ENCODE results near the gene BRD4. TPM values are rescaled to one million over a fixed set of nuclear protein-coding genes. Genes with fewer than 3 reads are reported as not detected.
A peak's percentile ranks its signal among the peaks of the same experiment; 100 is the strongest.

Gene BRD4
- total RNA-seq, 1 experiment from 2014 or later, result 144 TPM

GRCh38 chr19:15317392-15318071 is 14.8 kb downstream of the BRD4 start:
- H2AK5ac ChIP-seq (ENCODE audit: insufficient read length, low read length), result no peak overlapping the region
- no peaks in the 10 kb centered on the region for H3K9me3 ChIP-seq (ENCODE audit: control insufficient read depth, low read depth, low read length)
- no peak overlapping the region for H4K5ac ChIP-seq (ENCODE audit: insufficient read length, low read depth, low read length)
- H3K56ac ChIP-seq (ENCODE audit: insufficient read length, low read depth, low read length), result no peak overlapping the region
- no peak overlapping the region for H2BK5ac ChIP-seq (ENCODE audit: insufficient read length, low read length)
- H3K79me2 ChIP-seq (ENCODE audit: insufficient read depth, low read length), result peaks cover 87% of the 10 kb centered on the region
- H3K14ac ChIP-seq (ENCODE audit: insufficient read depth, low read length), result no peak overlapping the region
- Mint-ChIP-seq H3K9me3 (no peaks in the 10 kb centered on the region), H3K27me3 (ENCODE audit: low read depth) (no peaks in the 10 kb centered on the region), H3K36me3 (ENCODE audit: insufficient read depth in 1 of 3, low read depth in 3 of 3) (peaks cover 0 to 5% (median 4%) of the 10 kb centered on the region in 3 experiments; a peak in 3 of 7 replicates), H3K27ac (peak overlapping the region in 2 of 3 experiments; percentile 42 to 73; a peak in 3 of 7 replicates), H3K4me1 (peaks cover 56 to 57% of the 10 kb centered on the region in 2 experiments), H3K4me3 (no peak overlapping the region)
- H3K23me2 ChIP-seq (ENCODE audit: insufficient read length, low read depth, low read length, poor library complexity, severe bottlenecking), result no peaks in the 10 kb centered on the region
- no peak overlapping the region for H4K8ac ChIP-seq (replicated peaks; ENCODE audit: insufficient read length, low read depth, low read length)
- DNase-seq, result no peak
- WGBS (ENCODE audit: extremely low coverage, insufficient read length, low lambda C conversion rate), result no CpG with 5 or more reads among the region's 3 CpGs
- H3K4ac ChIP-seq (ENCODE audit: low read depth, low read length), result no peak overlapping the region
- no peak overlapping the region for H2BK120ac ChIP-seq (ENCODE audit: low read depth, low read length, poor library complexity, severe bottlenecking)
- no peak for TF ChIP-seq CTCF (conservative IDR thresholded peaks at IDR 0.05)
- H2BK12ac ChIP-seq (ENCODE audit: insufficient read length, low read depth, low read length), result no peak overlapping the region
- no peak overlapping the region for H3T11ph ChIP-seq (ENCODE audit: low read length)
- no peak overlapping the region for H3K18ac ChIP-seq (ENCODE audit: insufficient read length, low read depth, low read length)
- no peak overlapping the region for H3K4me2 ChIP-seq (ENCODE audit: insufficient read depth, insufficient read length, low read length)
- H2BK15ac ChIP-seq (ENCODE audit: low read depth, low read length), result no peak overlapping the region
- peaks cover 4% of the 10 kb centered on the region; the same call in 1 of the 2 replicates for H3K4me1 ChIP-seq (ENCODE audit: insufficient read depth, low read length)
- no peaks in the 10 kb centered on the region for H3K79me1 ChIP-seq (ENCODE audit: insufficient read depth, low read depth, low read length, poor library complexity, severe bottlenecking)
- H2BK20ac ChIP-seq (ENCODE audit: low read depth, low read length, poor library complexity, severe bottlenecking), result no peak overlapping the region
- no peak overlapping the region for H3K23ac ChIP-seq (ENCODE audit: insufficient read length, low read depth, low read length)
- H4K20me1 ChIP-seq (ENCODE audit: control insufficient read depth, insufficient read depth, insufficient read length), result no peaks in the 10 kb centered on the region
- no peaks in the 10 kb centered on the region for H3K27me3 ChIP-seq (ENCODE audit: insufficient read depth, low read length)
- H4K91ac ChIP-seq (ENCODE audit: insufficient read length, low read depth, low read length), result no peak overlapping the region
- no peak overlapping the region for H3K27ac ChIP-seq (ENCODE audit: insufficient read length, low read depth, low read length)
- no peak overlapping the region for H2AFZ ChIP-seq (ENCODE audit: low read length)
- H3K9ac ChIP-seq (ENCODE audit: extremely low read depth, insufficient read length, low read length), result no peak overlapping the region
